HG02623 (cell line): ENCODE measurements around the gene RABL3.
"Not testable (repeated sequence)": the region's sequence is repeated elsewhere in the genome, so short reads cannot be mapped to it uniquely, and the experiment has no call there.

Experiments used
- ATAC-seq: cut with Tn5 transposase; IDR thresholded peaks from one replicate; pipeline ENCODE4 v1.9.1; 2021; ENCODE audit warnings: moderate library complexity; ENCODE audit not compliant: unreplicated experiment

The RABL3 gene

DNA sequence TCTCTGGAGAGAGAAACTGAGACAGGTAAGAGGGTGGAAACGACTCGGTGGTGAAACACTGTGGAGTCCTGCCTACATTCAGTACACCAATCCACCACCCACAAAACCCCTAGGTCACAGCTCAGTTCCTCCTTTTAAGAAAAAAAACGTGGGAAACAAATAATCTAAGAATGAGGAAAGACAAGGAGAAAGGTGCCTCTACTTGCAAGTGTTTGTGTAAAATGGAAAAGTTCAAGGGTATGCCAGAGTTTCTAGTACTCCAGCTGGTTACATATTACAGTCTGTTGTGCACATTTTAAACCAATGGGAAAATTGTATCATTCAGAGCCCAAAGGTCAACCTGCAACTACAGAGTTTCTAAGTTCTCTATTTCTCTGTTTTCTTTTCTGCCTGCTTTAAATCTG lies 92.5 kb downstream of the RABL3 start:
- ATAC-seq: no peak

DNA sequence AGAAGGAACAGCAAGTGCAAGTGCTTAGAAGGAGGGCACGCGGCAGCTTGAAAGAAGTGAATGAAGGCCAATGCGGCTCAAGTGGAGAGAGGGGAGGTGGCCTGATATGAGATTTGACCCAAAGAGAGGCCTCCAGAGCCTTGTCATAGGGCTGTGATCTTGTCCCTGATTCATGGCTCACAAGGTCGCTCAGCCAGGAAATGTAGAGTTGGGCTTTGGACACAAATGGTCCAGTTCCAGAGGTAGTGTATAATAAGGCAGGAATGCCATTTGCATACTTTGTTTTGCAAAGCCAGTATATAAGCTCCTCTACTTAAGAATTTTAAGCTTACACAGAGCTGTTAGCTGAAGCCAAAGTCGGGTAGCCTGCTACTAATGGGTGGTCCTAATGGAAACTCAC lies 94.0 kb downstream of the RABL3 start:
- ATAC-seq: no peak

DNA sequence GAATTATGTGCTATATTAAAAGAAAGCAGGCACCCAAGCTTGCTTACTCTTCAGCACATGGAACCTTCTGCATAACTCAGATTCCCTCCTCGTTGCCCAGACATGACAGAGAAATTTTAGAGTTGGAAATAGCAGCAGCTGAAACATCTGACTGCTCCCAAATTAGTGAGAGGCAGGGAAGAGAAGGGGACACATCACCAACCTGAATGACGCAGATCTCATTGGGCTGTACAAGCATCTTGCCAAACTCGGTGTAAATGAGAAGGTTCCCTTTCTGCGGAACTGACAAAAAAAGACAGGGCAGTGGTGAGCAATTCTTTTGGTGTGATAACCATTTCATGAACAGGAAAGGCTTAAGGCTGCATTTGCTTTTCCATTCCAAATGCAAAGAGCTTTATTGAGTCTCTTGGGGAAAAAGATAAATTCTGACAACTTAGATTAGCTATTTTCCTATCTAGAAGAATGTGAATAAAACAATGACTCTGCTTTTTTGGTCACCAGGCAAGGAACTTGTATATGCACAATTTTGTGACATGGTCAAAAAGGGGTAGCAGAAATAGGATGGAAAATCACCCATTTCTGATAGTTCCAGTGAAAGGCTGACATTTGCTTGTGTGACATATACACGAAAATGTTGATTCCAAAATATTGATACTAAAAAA lies 95.4 kb downstream of the RABL3 start:
- no peak for ATAC-seq

DNA sequence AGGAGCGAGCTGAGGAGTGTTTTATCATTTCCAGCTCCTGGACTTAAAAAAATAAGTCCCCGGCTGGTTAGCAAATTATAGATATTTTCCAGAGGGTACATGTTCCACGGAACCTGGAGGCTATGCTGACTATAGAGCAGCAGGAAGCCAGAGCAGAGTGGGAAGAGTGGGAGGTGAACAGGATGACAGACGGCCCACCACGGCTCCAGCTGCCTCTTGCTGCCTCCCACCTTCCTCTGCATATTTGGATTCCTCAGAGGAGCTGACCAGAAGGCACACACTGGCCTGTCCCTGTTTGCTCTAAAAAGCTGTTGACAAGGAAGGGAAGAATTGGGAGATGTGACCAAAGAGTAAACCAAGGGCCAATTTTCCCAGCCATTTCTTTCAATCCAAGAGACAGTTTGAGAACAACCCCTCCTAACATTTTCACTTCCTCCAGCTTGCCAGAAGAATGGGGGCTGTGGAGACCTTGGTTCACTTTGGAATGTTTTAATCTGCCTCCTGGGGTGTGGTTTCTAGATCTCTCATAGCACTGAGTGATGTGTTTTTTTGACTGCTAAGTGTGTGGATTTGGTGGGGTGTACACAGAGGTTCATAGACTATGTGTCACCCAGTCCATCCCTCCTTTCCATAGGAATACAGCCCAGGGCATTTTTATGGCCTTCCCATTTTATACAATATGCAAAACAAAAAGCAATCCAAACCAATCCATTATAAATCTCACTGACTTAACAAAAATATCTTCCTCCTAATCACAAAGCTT lies 97.1 kb downstream of the RABL3 start:
- ATAC-seq: no peak

DNA sequence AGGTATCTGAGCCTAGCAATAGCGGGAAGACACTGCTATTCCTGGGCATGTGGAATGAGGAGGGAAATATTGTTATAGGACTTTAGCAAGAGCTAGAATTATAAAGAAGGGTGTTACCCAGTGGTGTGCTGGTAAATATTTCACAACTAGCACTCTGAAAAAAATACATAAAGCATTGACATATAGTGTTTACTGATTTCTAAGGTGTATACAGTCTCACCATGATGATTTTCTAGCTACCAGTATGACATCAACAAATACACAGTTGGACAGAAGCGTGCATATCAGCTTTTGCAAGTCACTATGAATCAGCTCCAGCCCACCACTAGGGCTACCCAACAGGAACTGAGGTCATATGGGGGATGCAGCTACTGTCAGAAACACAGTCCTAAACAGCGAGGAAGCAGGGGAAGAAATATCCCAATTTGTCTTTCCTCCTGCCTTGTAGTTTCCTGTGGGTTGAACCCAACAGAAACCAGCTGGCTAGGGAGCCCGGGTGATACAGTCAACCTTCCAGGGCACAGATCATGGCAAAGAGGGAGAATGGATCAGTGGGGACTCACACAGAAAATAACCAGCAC lies 99.9 kb downstream of the RABL3 start:
- no peak for ATAC-seq

GRCh38 chr3:120641696-120642246 lies 100.5 kb downstream of the RABL3 start:
- ATAC-seq: no peak

DNA sequence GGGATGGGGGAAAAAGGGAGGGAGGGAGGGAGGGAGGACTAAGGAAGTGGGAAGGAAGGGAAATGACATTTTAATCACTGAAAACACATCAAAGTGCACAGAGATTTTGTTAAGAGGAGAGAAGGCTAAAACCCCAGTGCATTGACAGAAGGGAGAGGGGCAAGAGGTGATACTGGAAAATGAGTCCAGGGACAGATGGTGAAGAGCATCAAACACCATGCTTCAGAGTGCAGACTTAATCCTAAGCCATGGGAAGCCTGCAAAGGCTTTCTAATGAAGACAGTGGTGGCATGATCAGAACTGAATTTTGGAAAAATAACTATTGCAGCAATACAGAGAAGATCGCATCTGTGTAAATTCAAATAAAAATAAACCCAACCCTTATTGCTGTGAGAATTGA lies 102.1 kb downstream of the RABL3 start:
- no peak for ATAC-seq

DNA sequence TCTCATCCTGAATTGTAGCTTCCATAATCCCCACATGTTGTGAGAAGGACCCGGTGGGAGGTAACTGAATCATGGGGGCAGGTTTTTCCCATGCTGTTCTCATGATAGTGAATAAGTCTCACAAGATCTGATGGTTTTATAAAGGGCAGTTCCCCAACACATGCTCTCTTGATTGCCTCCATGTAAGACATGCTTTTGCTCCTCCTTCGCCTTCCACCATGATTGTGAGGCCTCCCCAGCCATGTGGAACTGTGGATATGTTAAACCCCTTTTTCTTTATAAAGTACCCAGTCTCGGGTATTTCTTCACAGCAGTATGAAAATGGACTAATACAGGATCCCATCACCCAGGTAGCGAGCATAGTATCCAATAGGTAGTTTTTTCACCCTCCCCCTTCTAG lies 103.5 kb downstream of the RABL3 start:
- not testable (repeated sequence) for ATAC-seq

DNA sequence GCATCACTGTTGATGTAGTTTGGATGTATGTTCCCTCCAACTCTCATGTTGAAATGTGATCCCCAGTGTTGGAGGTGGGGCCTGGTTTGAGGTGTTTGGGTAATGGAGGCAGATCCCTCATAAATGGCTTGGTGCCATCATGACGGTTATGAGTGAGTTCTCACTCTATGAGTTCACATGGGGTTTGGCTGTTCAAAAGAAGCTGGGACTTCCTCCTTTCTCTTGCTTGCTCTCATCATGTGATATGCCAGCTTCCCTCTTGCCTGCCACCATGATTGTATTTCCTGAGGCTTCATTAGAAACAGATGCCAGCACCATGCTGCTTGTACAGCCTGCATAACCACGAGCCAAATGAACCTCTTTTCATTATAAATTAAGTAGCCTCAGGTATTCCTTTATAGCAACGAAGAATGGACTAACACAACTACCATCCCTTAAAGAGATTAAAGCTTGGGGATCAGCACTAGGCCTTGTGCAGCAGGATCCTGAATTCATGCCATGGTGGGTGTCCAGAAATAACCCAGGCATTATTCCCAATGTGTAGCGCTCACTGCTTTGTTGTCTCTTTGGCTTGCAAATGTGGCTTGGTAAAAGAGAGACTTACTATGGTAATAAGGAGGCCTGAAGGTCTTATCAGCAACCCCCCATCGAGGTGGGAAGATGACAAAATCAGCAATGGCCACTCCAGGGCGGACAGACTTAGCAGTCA lies 104.3 kb downstream of the RABL3 start:
- no peak for ATAC-seq

GRCh38 chr3:120636795-120637401 lies 105.4 kb downstream of the RABL3 start:
- no peak for ATAC-seq
